SW480 (cell line): Measurements from ENCODE around the gene SLC2A10.
"Not testable (repeated sequence)": the region's sequence is repeated elsewhere in the genome, so short reads cannot be mapped to it uniquely, and the experiment has no call there.

Experiments used
- DNase-seq: peaks from one replicate; pipeline ENCODE4 v3.0.0-alpha.2; 2016; ENCODE audit warnings: low spot score

Gene SLC2A10

GRCh38 chr20:46709459-46710152 is at the start of gene SLC2A10:
SLC2A10 (plus strand) TSS chr20:46709649; CDS start chr20:46709737, 88 bp downstream.
- peak; percentile 27 for DNase-seq

- no peak for DNase-seq
Observed at GRCh38 chr20:46660487-46660886, 49.0 kb upstream of the SLC2A10 start.

- no peak for DNase-seq
Observed at GRCh38 chr20:46661659-46662058, 47.8 kb upstream of the SLC2A10 start.

GRCh38 chr20:46663531-46663930 is 45.9 kb upstream of the SLC2A10 start:
- no peak for DNase-seq

- no peak for DNase-seq
Observed at GRCh38 chr20:46665602-46666001, 43.8 kb upstream of the SLC2A10 start.

- DNase-seq = no peak
Observed at GRCh38 chr20:46666306-46666705, 43.1 kb upstream of the SLC2A10 start.

GRCh38 chr20:46666818-46667515 is 42.5 kb upstream of the SLC2A10 start:
- no peak for DNase-seq

GRCh38 chr20:46670228-46670584 is 39.2 kb upstream of the SLC2A10 start:
- no peak for DNase-seq

- no peak for DNase-seq
Observed at GRCh38 chr20:46670585-46671584, 38.6 kb upstream of the SLC2A10 start.

- DNase-seq = no peak
Observed at GRCh38 chr20:46671866-46672542, 37.4 kb upstream of the SLC2A10 start.

- DNase-seq = no peak
Observed at GRCh38 chr20:46672543-46673148, 36.8 kb upstream of the SLC2A10 start.

GRCh38 chr20:46673394-46674252 is 35.8 kb upstream of the SLC2A10 start:
- no peak for DNase-seq

GRCh38 chr20:46674253-46675083 is 35.0 kb upstream of the SLC2A10 start:
- no peak for DNase-seq

- not testable (repeated sequence) for DNase-seq
Observed at GRCh38 chr20:46676649-46677316, 32.7 kb upstream of the SLC2A10 start.

- DNase-seq = no peak
Observed at GRCh38 chr20:46677608-46678007, 31.8 kb upstream of the SLC2A10 start.

GRCh38 chr20:46678516-46678915 is 30.9 kb upstream of the SLC2A10 start:
- no peak for DNase-seq

- DNase-seq = no peak
Observed at GRCh38 chr20:46680684-46681031, 28.8 kb upstream of the SLC2A10 start.

- DNase-seq = peak; percentile 58
Observed at GRCh38 chr20:46681032-46681854, 28.2 kb upstream of the SLC2A10 start.
